Neural cell (in vitro differentiated cells): ENCODE results near the gene NIF3L1. TPM values are rescaled to one million over a fixed set of nuclear protein-coding genes. Genes with fewer than 3 reads are reported as not detected.

ENCODE experiments used
- H2AFZ ChIP-seq: fragments of 200-600, 300-800 bp; sonication (generic), shearing (Covaris generic); 2 replicates; pipeline ENCODE4 v1.6.0; 2014; ENCODE audit warnings: low read depth, mild to moderate bottlenecking, antibody characterized with exemption, low read length, moderate library complexity
- H3F3A ChIP-seq: fragments of 200-600 bp; shearing (Covaris generic); 2 replicates; pipeline ENCODE4 v1.6.1; 2016; ENCODE audit warnings: mild to moderate bottlenecking, moderate library complexity, mixed read lengths, antibody characterized with exemption, low read length; ENCODE audit not compliant: insufficient read depth, poor library complexity, severe bottlenecking
- H3K27ac ChIP-seq: fragments of 200-600, 300-800 bp; sonication (generic), shearing (Covaris generic); 2 replicates; pipeline ENCODE4 v1.5.1; 2014; ENCODE audit warnings: mild to moderate bottlenecking, low read length, moderate library complexity
- H3K27me3 ChIP-seq: fragments of 300-800, 200-600 bp; sonication (generic), shearing (Covaris generic); 2 replicates; pipeline ENCODE4 v1.6.0; 2014; ENCODE audit warnings: mild to moderate bottlenecking, low read depth, low read length, moderate library complexity; ENCODE audit not compliant: insufficient read depth
- H3K36me3 ChIP-seq: fragments of 300-800, 200-600 bp; sonication (generic), shearing (Covaris generic); 2 replicates; pipeline ENCODE4 v1.5.1; 2014; ENCODE audit warnings: mild to moderate bottlenecking, antibody characterized with exemption, low read length, moderate library complexity; ENCODE audit not compliant: insufficient read depth
- H3K4me2 ChIP-seq: fragments of 300-800, 200-600 bp; sonication (generic), shearing (Covaris generic); 2 replicates; pipeline ENCODE4 v1.6.0; 2014; ENCODE audit warnings: mild to moderate bottlenecking, low read length
- H3K4me3 ChIP-seq: fragments of 300-800, 200-600 bp; sonication (generic), shearing (Covaris generic); 2 replicates; pipeline ENCODE4 v1.5.1; 2014; ENCODE audit warnings: mild to moderate bottlenecking, low read length, moderate library complexity
- H3K79me2 ChIP-seq: fragments of 200-600 bp; shearing (Covaris generic); replicated peaks from 2 replicates; pipeline ENCODE4 v1.6.0; 2014; ENCODE audit warnings: mild to moderate bottlenecking, low read length, moderate library complexity; ENCODE audit not compliant: insufficient read depth
- H3K9ac ChIP-seq: fragments of 300-800, 200-600 bp; sonication (generic), shearing (Covaris generic); 2 replicates; pipeline ENCODE4 v1.6.1; 2016; ENCODE audit warnings: mild to moderate bottlenecking, low read length, mixed read lengths
- H3K9me2 ChIP-seq: fragments of 200-600 bp; shearing (Covaris generic); 2 replicates; pipeline ENCODE4 v1.6.1; 2016; ENCODE audit warnings: mild to moderate bottlenecking, low read length, mixed read lengths; ENCODE audit not compliant: insufficient read depth
- H3K9me3 ChIP-seq: fragments of 200-600, 300-800 bp; sonication (generic), shearing (Covaris generic); 2 replicates; pipeline ENCODE4 v1.6.1; 2016; ENCODE audit warnings: mild to moderate bottlenecking, mixed run types, low read length, moderate library complexity, mixed read lengths
- H4K20me1 ChIP-seq: fragments of 200-600 bp; shearing (Covaris generic); 2 replicates; pipeline ENCODE4 v1.6.1; 2016; ENCODE audit warnings: mild to moderate bottlenecking, mixed run types; ENCODE audit not compliant: insufficient read depth
- EP300 ChIP-seq: fragments of 450-650 bp; conservative IDR thresholded peaks from 2 replicates; pipeline ENCODE4 v1.6.1; 2014; ENCODE audit warnings: antibody characterized with exemption, mild to moderate bottlenecking, moderate library complexity; ENCODE audit not compliant: poor library complexity, severe bottlenecking
- EZH2 ChIP-seq: fragments of 200-600, 300-800 bp; shearing (Covaris generic), sonication (generic); IDR thresholded peaks from 2 replicates; pipeline ENCODE4 v1.6.1; 2014; ENCODE audit warnings: antibody characterized with exemption, low read length, borderline replicate concordance, mild to moderate bottlenecking; ENCODE audit not compliant: insufficient read depth, poor library complexity, severe bottlenecking
- MXI1 ChIP-seq: fragments of 450-650 bp; conservative IDR thresholded peaks from 2 replicates; pipeline ENCODE4 v1.6.1; 2014; ENCODE audit warnings: antibody characterized with exemption, mild to moderate bottlenecking; ENCODE audit not compliant: poor library complexity, severe bottlenecking
- POLR2AphosphoS5 ChIP-seq: IDR thresholded peaks from 2 replicates; pipeline ENCODE4 v1.6.1; 2012
- RAD21 ChIP-seq: fragments of 450-650 bp; conservative IDR thresholded peaks from 2 replicates; pipeline ENCODE4 v1.6.1; 2014; ENCODE audit warnings: antibody characterized with exemption, mild to moderate bottlenecking, moderate library complexity
- SMC3 ChIP-seq: fragments of 450-650 bp; conservative IDR thresholded peaks from 2 replicates; pipeline ENCODE4 v1.6.1; 2014; ENCODE audit warnings: antibody characterized with exemption, mild to moderate bottlenecking, moderate library complexity; ENCODE audit not compliant: poor library complexity
- TAF1 ChIP-seq: IDR thresholded peaks from 2 replicates; pipeline ENCODE4 v1.6.1; 2012; ENCODE audit warnings: low read depth
- polyA plus RNA-seq: library from polyadenylated mRNA; depleted of rRNA; stranded (reverse); fragments of >200 nt; gene quantifications from 2 replicates; pipeline ENCODE4 v1.2.3, GENCODE V29; 2014
- TF ChIP-seq, protein P1 (sequence below): IDR thresholded peaks from 2 replicates; pipeline ENCODE4 v1.6.1; 2012; ENCODE audit warnings: borderline replicate concordance
- TF ChIP-seq, protein P2 (sequence below): fragments of 450-650 bp; IDR thresholded peaks from 2 replicates; pipeline ENCODE4 v1.5.1; 2014; ENCODE audit warnings: antibody characterized with exemption, mild to moderate bottlenecking, moderate library complexity; ENCODE audit not compliant: poor library complexity, severe bottlenecking

Gene NIF3L1
- polyA plus RNA-seq, 1 donor from 2014 or later, result 74.8 TPM

GRCh38 chr2:200843993-200844948 lies 44.9 kb upstream of the NIF3L1 start:
- TF ChIP-seq, protein P1, sequence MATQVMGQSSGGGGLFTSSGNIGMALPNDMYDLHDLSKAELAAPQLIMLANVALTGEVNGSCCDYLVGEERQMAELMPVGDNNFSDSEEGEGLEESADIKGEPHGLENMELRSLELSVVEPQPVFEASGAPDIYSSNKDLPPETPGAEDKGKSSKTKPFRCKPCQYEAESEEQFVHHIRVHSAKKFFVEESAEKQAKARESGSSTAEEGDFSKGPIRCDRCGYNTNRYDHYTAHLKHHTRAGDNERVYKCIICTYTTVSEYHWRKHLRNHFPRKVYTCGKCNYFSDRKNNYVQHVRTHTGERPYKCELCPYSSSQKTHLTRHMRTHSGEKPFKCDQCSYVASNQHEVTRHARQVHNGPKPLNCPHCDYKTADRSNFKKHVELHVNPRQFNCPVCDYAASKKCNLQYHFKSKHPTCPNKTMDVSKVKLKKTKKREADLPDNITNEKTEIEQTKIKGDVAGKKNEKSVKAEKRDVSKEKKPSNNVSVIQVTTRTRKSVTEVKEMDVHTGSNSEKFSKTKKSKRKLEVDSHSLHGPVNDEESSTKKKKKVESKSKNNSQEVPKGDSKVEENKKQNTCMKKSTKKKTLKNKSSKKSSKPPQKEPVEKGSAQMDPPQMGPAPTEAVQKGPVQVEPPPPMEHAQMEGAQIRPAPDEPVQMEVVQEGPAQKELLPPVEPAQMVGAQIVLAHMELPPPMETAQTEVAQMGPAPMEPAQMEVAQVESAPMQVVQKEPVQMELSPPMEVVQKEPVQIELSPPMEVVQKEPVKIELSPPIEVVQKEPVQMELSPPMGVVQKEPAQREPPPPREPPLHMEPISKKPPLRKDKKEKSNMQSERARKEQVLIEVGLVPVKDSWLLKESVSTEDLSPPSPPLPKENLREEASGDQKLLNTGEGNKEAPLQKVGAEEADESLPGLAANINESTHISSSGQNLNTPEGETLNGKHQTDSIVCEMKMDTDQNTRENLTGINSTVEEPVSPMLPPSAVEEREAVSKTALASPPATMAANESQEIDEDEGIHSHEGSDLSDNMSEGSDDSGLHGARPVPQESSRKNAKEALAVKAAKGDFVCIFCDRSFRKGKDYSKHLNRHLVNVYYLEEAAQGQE, result no peak
- TF ChIP-seq SMC3 (no peak), RAD21 (no peak)
- Histone ChIP-seq H3K4me3 (no peak overlapping the region), H4K20me1 (no peaks in the 10 kb centered on the region), H3K9me2 (no peaks in the 10 kb centered on the region), H3K36me3 (no peaks in the 10 kb centered on the region), H2AFZ (no peak overlapping the region), H3K27me3 (no peaks in the 10 kb centered on the region), H3K9me3 (no peaks in the 10 kb centered on the region), H3K79me2 (no peaks in the 10 kb centered on the region), H3K27ac (no peak overlapping the region), H3F3A (no peaks in the 10 kb centered on the region), H3K9ac (no peak overlapping the region), H3K4me2 (no peak overlapping the region)

- H3K27ac ChIP-seq, result no peak overlapping the region
- no peak overlapping the region for H3K9ac ChIP-seq
- H3K36me3 ChIP-seq, result no peaks in the 10 kb centered on the region
- no peaks in the 10 kb centered on the region for H3K9me2 ChIP-seq
- no peak overlapping the region for H3K4me3 ChIP-seq
- H2AFZ ChIP-seq, result no peak overlapping the region
- H3K27me3 ChIP-seq, result no peaks in the 10 kb centered on the region
- H4K20me1 ChIP-seq, result no peaks in the 10 kb centered on the region
- no peak overlapping the region for H3K4me2 ChIP-seq
- no peaks in the 10 kb centered on the region for H3K79me2 ChIP-seq
- no peaks in the 10 kb centered on the region for H3F3A ChIP-seq
- TF ChIP-seq MXI1, result no peak
- no peak for TF ChIP-seq SMC3
- TF ChIP-seq, protein P2, sequence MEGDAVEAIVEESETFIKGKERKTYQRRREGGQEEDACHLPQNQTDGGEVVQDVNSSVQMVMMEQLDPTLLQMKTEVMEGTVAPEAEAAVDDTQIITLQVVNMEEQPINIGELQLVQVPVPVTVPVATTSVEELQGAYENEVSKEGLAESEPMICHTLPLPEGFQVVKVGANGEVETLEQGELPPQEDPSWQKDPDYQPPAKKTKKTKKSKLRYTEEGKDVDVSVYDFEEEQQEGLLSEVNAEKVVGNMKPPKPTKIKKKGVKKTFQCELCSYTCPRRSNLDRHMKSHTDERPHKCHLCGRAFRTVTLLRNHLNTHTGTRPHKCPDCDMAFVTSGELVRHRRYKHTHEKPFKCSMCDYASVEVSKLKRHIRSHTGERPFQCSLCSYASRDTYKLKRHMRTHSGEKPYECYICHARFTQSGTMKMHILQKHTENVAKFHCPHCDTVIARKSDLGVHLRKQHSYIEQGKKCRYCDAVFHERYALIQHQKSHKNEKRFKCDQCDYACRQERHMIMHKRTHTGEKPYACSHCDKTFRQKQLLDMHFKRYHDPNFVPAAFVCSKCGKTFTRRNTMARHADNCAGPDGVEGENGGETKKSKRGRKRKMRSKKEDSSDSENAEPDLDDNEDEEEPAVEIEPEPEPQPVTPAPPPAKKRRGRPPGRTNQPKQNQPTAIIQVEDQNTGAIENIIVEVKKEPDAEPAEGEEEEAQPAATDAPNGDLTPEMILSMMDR, result no peak
- TF ChIP-seq RAD21, result no peak
- TF ChIP-seq EP300, result no peak
- no peak for TF ChIP-seq POLR2AphosphoS5
- TF ChIP-seq TAF1, result no peak
- TF ChIP-seq, protein P1, result no peak
- no peak for TF ChIP-seq EZH2
- H3K9me3 ChIP-seq, result no peaks in the 10 kb centered on the region
Measured at GRCh38 chr2:200845194-200845593, 44.0 kb upstream of the NIF3L1 start.
